T-helper 1 cell treated with Interleukin-12 subunit alpha and Interleukin-12 subunit beta and Interleukin-4 antibody, amounts not matched to agents 30 ng/mL and 1 ng/mL, for 36 hours (primary cell): ENCODE results near the gene TAB2. TPM values are rescaled to one million over a fixed set of nuclear protein-coding genes. Genes with fewer than 3 reads are reported as not detected.

Source experiments
- intact Hi-C: fragments of 100-400 bp; cut with micrococcal nuclease; formaldehyde crosslinking; loops from one replicate; pipeline ENCODE4 v1.15.1; 2024
- total RNA-seq: library from RNA; stranded (reverse); gene quantifications from 2 replicates; pipeline ENCODE4 v1.2.3, GENCODE V29; 2022

The TAB2 gene
- total RNA-seq, 1 donor from 2014 or later, result 261 TPM

- intact Hi-C loops, result no loop called here
Measured at GRCh38 chr6:149311293-149311692, 6.2 kb upstream of the TAB2 start.

DNA sequence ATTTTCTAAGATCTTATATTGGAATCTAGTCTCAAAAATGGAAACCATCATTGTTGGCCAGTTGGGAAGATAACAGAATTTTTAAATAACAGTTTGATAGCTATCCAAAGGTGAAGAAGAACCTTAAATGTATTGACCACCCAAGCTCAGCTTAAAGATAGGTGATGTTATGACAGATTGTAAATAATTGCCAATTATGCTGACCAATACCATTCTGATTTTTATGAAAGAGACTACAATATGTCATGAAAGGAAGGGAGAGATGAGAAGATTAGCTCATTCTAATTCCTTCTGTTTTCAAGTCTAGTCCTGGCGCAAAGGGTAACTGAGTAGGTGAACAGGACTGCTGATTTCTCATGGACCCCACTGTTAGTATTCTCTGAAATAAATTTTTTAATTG, 5.7 kb upstream of the TAB2 start:
- intact Hi-C loops, result no loop called here

GRCh38 chr6:149313070-149313469, 4.4 kb upstream of the TAB2 start:
- intact Hi-C loops, result no loop called here

- intact Hi-C loops, result no loop called here
Measured at GRCh38 chr6:149313861-149314260, 3.7 kb upstream of the TAB2 start.

- intact Hi-C loops, result no loop called here
Measured at GRCh38 chr6:149314325-149314905, 3.1 kb upstream of the TAB2 start.

DNA sequence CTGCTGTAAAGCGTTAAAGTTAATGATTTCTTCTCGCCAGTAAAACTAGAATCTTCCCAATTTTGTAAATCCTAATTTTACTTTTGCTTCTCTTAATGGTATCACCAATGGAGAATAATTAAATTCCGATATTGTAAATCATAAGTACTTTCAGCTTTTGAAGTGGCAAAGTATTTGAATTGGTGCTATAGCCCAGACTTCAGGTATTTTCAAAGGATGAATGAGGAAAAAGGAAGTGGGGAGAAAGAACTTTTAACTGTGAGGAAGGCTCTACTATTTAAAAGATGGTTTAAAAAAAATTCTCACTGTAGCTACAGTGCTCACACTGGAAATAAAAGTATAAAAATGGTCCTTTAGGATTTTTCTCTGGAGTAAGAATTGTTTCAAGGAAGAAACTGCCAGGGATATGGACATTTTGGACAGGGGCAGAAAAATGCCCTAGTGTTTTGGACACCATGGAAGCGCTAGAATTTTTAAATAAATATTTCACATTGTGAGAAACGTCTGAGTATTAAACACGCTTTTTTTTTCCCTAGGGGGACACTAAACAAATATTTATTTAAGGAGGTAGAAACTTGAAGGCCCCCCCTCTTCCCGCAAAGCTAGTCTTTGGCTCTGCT, 1.3 kb upstream of the TAB2 start:
- intact Hi-C loops, result no loop called here

GRCh38 chr6:149316740-149317643, 520 bp upstream of the TAB2 start:
- intact Hi-C loops, result loop anchor here (1.0 kb wide), 4 partner anchors 83 to 249 kb away; partner anchors contain the start of genes GINM1 and ZC3H12D

DNA sequence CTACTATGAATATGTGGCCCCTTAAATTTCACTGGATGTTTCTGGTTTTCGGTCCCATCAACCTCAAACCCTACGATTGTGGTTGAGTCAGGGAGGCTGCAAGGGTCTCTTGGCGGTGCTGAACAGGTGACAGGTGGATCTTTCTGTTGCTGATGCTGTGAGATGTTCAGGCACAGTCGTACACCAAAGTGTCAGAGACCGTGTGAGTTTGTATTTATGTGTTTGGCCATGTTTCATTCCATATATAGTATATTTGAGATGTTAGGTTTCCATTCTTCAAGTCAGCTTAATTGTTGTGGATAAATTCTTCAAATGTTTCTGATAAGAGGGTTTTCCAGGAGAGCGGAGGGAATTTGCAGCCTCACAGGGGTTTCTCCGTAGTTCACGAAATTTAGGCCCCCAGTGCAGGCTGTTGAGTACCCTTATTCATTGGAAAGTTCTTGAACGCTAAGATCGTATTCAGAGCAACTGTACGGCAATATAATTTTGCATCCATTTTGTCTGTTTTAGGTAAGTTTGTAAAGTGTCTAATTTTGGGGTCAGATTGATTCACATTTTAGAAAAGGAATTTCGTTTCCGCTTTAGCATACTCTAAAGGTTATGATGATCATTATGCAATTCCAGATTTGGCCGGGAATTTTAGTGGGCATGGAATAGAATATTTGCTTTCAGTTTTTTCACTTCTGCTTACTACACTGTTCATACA, 1.2 kb downstream of the TAB2 start:
- intact Hi-C loops, result loop anchor here (1.0 to 2.0 kb wide), 10 partner anchors 11 to 431 kb away; partner anchors contain the start of gene PCMT1

- intact Hi-C loops, result loop anchor here (1.0 to 2.0 kb wide), 2 partner anchors 171 to 175 kb away; no protein-coding TSS in a partner anchor
Measured at GRCh38 chr6:149319422-149319821, 1.9 kb downstream of the TAB2 start.

- intact Hi-C loops, result loop anchor here (1.0 to 5.0 kb wide), 3 partner anchors 47 to 291 kb away; no protein-coding TSS in a partner anchor
Measured at GRCh38 chr6:149320016-149320415, 2.5 kb downstream of the TAB2 start.

GRCh38 chr6:149320796-149321195, 3.3 kb downstream of the TAB2 start:
- intact Hi-C loops, result loop anchor here (1.0 to 5.0 kb wide), 4 partner anchors 22 to 291 kb away; no protein-coding TSS in a partner anchor

- intact Hi-C loops, result loop anchor here (1.0 to 5.0 kb wide), 3 partner anchors 8 to 194 kb away; no protein-coding TSS in a partner anchor
Measured at GRCh38 chr6:149323353-149323752, 5.8 kb downstream of the TAB2 start.

DNA sequence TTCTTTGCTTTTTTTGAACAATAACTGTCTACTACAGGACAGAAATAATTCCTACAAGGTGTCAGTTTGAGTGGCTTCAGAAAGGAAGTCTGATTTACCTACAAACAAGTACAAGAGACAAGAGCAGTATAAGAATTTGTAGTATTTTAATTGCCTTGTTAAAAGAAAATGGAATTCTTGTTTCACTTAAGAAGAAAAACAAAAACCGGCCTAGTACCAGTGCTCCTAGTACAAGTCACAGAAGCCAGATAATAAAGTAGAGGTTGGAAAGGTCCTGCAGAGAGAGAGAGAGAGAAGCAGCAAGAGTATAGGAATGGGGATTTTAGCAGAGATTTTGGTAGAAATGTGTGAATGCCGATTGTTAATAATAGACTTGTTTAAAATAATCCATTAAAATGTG, 6.4 kb downstream of the TAB2 start:
- intact Hi-C loops, result loop anchor here (1.0 to 5.0 kb wide), 3 partner anchors 7 to 193 kb away; no protein-coding TSS in a partner anchor

GRCh38 chr6:149324428-149324827, 6.9 kb downstream of the TAB2 start:
- intact Hi-C loops, result loop anchor here (5.0 kb wide), 1 partner anchor 193 kb away; no protein-coding TSS in a partner anchor

- intact Hi-C loops, result no loop called here
Measured at GRCh38 chr6:149325648-149326236, 8.2 kb downstream of the TAB2 start.

- intact Hi-C loops, result loop anchor here (2.0 kb wide), 2 partner anchors 15 to 31 kb away; no protein-coding TSS in a partner anchor
Measured at GRCh38 chr6:149327638-149328037, 10.1 kb downstream of the TAB2 start.

DNA sequence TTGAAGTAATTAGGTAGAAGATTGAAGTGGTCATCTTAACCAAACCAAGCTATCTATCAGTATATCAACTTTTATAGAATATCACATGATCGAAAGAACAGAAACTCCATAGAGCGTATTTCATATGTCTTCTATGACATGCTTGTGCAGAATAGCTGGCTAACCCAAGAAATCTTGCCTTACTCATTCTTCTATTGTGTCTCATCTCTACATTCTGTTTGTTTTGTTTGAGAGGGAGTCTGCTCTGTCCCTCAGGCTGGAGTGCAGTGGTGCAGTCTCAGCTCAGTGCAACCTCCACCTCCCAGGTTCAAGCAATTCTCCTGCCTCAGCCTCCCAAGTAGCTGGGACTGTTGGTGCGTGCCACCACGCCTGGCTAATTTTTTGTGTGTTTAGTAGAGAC, 10.6 kb downstream of the TAB2 start:
- intact Hi-C loops, result loop anchor here (2.0 kb wide), 2 partner anchors 15 to 31 kb away; no protein-coding TSS in a partner anchor

- intact Hi-C loops, result loop anchor here (1.0 to 2.0 kb wide), 3 partner anchors 11 to 29 kb away; no protein-coding TSS in a partner anchor
Measured at GRCh38 chr6:149329529-149329928, 12.0 kb downstream of the TAB2 start.

GRCh38 chr6:149330133-149330532, 12.6 kb downstream of the TAB2 start:
- intact Hi-C loops, result no loop called here
